Stimulated activated CD4-positive, alpha-beta T cell treated with anti-CD3 and anti-CD28 coated beads, Interleukin-15, amount 100 ng/mL, for 1 hour (primary cell): ENCODE measurements around the gene INPP4B.

ENCODE experiments used
- DNase-seq, 2 donors: peaks; one replicate each; pipeline ENCODE4 v3.0.0-alpha.2; 2020; ENCODE audit warnings: low read depth in 1 of 2, low spot score in 1 of 2

Gene INPP4B

GRCh38 chr4:142264961-142265360 is 581.1 kb downstream of the INPP4B start:
- DNase-seq = no peak

- DNase-seq = no peak
These were observed 583.1 kb downstream of the INPP4B start for GRCh38 chr4:142262956-142263355.

- DNase-seq = no peak
These were observed 597.2 kb downstream of the INPP4B start for GRCh38 chr4:142248946-142249345.

GRCh38 chr4:142243255-142243654 is 602.8 kb downstream of the INPP4B start:
- DNase-seq = no peak

GRCh38 chr4:142242156-142242555 is 603.9 kb downstream of the INPP4B start:
- no peak for DNase-seq

- DNase-seq = no peak
These were observed 607.5 kb downstream of the INPP4B start for GRCh38 chr4:142238589-142238988.

- DNase-seq = no peak
These were observed 609.8 kb downstream of the INPP4B start for GRCh38 chr4:142236268-142236667.

- no peak for DNase-seq
These were observed 614.3 kb downstream of the INPP4B start for GRCh38 chr4:142231787-142232186.

GRCh38 chr4:142230991-142231390 is 615.1 kb downstream of the INPP4B start:
- DNase-seq = no peak

- no peak for DNase-seq
These were observed 620.1 kb downstream of the INPP4B start for GRCh38 chr4:142226014-142226413.

GRCh38 chr4:142222127-142222526 is 624.0 kb downstream of the INPP4B start:
- DNase-seq = no peak

GRCh38 chr4:142218726-142219125 is 627.4 kb downstream of the INPP4B start:
- DNase-seq = no peak

- no peak for DNase-seq
These were observed 634.7 kb downstream of the INPP4B start for GRCh38 chr4:142211444-142211843.

- DNase-seq = no peak
These were observed 642.6 kb downstream of the INPP4B start for GRCh38 chr4:142203505-142203904.

GRCh38 chr4:142202404-142203332 is 643.4 kb downstream of the INPP4B start:
- no peak for DNase-seq

GRCh38 chr4:142201041-142201440 is 645.1 kb downstream of the INPP4B start:
- DNase-seq = no peak

- DNase-seq = no peak
These were observed 651.2 kb downstream of the INPP4B start for GRCh38 chr4:142194905-142195304.

GRCh38 chr4:142191901-142192300 is 654.2 kb downstream of the INPP4B start:
- DNase-seq = no peak

GRCh38 chr4:142181021-142181420 is 665.1 kb downstream of the INPP4B start:
- no peak for DNase-seq

- no peak for DNase-seq
These were observed 676.9 kb downstream of the INPP4B start for GRCh38 chr4:142169216-142169615.

- DNase-seq = no peak
These were observed 677.9 kb downstream of the INPP4B start for GRCh38 chr4:142168181-142168580.

- DNase-seq = no peak
These were observed 681.2 kb downstream of the INPP4B start for GRCh38 chr4:142164767-142165500.
